ENCODE measurements around the gene TTC7B.

DNA sequence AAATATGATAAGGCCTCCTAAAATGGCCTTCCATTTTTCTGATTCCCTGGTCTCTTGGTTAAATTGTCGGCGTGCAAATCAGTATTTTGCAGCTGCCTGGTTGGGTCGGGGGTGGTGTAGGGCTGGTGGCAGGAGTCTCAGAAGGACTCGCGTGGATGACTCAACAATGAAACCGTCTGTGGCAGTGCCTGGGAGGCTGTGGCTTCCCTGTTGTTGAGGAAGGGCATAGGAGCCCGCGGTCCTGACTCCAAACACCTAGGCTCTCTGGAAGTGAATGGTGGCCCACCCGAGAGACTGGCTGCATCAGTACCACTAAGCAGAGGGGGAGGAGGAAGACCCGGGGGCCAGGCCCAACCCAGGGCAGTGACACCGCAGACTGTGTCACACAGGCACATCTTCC, 207.9 kb downstream of the TTC7B start:
- TF ChIP-seq, protein P1, sequence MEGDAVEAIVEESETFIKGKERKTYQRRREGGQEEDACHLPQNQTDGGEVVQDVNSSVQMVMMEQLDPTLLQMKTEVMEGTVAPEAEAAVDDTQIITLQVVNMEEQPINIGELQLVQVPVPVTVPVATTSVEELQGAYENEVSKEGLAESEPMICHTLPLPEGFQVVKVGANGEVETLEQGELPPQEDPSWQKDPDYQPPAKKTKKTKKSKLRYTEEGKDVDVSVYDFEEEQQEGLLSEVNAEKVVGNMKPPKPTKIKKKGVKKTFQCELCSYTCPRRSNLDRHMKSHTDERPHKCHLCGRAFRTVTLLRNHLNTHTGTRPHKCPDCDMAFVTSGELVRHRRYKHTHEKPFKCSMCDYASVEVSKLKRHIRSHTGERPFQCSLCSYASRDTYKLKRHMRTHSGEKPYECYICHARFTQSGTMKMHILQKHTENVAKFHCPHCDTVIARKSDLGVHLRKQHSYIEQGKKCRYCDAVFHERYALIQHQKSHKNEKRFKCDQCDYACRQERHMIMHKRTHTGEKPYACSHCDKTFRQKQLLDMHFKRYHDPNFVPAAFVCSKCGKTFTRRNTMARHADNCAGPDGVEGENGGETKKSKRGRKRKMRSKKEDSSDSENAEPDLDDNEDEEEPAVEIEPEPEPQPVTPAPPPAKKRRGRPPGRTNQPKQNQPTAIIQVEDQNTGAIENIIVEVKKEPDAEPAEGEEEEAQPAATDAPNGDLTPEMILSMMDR (IDR thresholded peaks at IDR 0.05): no peak
- TF ChIP-seq EP300 (IDR thresholded peaks at IDR 0.05): no peak
